Mononuclear cell (primary cell): ENCODE measurements around the gene MAP3K5. TPM values are rescaled to one million over a fixed set of nuclear protein-coding genes. Genes with fewer than 3 reads are reported as not detected.
"Not testable (repeated sequence)": the region's sequence is repeated elsewhere in the genome, so short reads cannot be mapped to it uniquely, and the experiment has no call there.

Source experiments
- H3K27me3 ChIP-seq: 2 replicates; pipeline ENCODE4 v1.6.0; 2011; ENCODE audit warnings: low read length, control low read depth; ENCODE audit not compliant: insufficient read depth
- H3K4me1 ChIP-seq: 2 replicates; pipeline ENCODE4 v1.5.1; 2011; ENCODE audit warnings: mild to moderate bottlenecking, low read length, control low read depth; ENCODE audit not compliant: insufficient read depth
- H3K4me3 ChIP-seq: 2 replicates; pipeline ENCODE4 v1.5.1; 2011; ENCODE audit warnings: mild to moderate bottlenecking, low read length, moderate library complexity
- H3K9me3 ChIP-seq: 2 replicates; pipeline ENCODE4 v1.5.1; 2011; ENCODE audit warnings: low read depth, mild to moderate bottlenecking, control low read depth, low read length
- total RNA-seq: library from RNA; depleted of rRNA; stranded (reverse); fragments of >200 nt; gene quantifications from one replicate; pipeline ENCODE4 v1.2.3, GENCODE V29; 2012

The MAP3K5 gene
- total RNA-seq, 1 donor = 27.8 TPM

DNA sequence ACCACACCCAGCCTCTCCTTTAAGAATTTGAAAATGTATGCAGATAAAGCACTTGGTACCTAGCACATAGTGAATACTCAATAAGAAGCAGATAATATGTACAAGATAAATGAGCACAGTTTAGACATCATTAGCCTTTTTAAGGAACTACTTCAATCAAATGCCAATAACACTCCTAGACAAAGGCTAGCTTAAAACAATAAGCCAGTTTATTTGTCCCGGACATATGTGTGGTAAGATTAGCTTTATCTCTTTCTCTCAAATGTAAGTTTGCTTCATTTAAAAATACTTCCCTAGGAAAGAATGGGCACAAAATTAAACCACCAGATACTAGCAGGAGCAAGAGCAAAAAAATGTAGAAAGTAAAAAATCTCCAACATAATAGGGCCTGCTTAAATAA, 73.8 kb downstream of the MAP3K5 start:
- Histone ChIP-seq H3K9me3 (no peaks in the 10 kb centered on the region), H3K27me3 (no peaks in the 10 kb centered on the region), H3K4me1 (peaks cover 30% of the 10 kb centered on the region), H3K4me3 (no peak overlapping the region)

DNA sequence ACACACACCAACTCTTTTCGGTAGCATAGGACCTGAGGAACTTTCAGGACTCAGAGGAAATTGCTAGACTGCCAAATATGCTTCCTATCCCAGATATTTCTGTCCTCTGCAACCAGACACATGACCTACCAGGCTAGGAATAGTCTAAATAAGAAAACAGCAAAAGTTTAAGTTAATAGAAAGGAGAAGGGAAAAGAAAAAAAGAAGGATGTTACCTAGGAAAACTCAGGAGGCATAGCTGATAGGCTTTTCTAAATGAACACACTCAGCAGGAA, 74.6 kb downstream of the MAP3K5 start:
- Histone ChIP-seq H3K4me3 (no peak overlapping the region), H3K4me1 (peaks cover 30% of the 10 kb centered on the region)

GRCh38 chr6:136716917-136717715, 75.2 kb downstream of the MAP3K5 start:
- H3K4me1 ChIP-seq = peaks cover 30% of the 10 kb centered on the region
- no peaks in the 10 kb centered on the region for H3K27me3 ChIP-seq
- H3K4me3 ChIP-seq = no peak overlapping the region
- no peaks in the 10 kb centered on the region for H3K9me3 ChIP-seq

More for the DNA sequence above, 74.6 kb downstream of the MAP3K5 start:
- Histone ChIP-seq H3K27me3 (no peaks in the 10 kb centered on the region), H3K9me3 (no peaks in the 10 kb centered on the region)

DNA sequence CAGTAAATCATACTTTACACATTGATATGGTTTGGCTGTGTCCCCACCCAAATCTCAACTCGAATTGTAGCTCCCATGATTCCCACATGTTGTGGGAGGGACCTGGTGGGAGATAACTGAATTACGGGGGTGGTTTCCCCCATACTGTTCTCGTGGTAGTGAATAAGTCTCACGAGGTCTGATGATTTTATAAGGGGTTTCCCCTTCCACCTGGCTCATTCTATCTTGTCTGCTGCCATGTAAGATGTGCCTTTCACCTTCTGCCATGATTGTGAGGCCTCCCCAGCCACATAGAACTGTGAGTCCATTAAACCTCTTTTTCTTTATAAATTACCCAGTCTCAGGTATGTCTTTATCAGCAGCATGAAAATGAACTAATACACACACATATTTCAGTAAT, 79.6 kb downstream of the MAP3K5 start:
- not testable (repeated sequence) for H3K4me3 ChIP-seq, H3K27me3 ChIP-seq, H3K4me1 ChIP-seq, H3K9me3 ChIP-seq

- Histone ChIP-seq H3K27me3 (no peaks in the 10 kb centered on the region), H3K4me3 (no peak overlapping the region), H3K9me3 (no peaks in the 10 kb centered on the region), H3K4me1 (peaks cover 3% of the 10 kb centered on the region)
Measured at GRCh38 chr6:136711644-136712043, 80.6 kb downstream of the MAP3K5 start.

DNA sequence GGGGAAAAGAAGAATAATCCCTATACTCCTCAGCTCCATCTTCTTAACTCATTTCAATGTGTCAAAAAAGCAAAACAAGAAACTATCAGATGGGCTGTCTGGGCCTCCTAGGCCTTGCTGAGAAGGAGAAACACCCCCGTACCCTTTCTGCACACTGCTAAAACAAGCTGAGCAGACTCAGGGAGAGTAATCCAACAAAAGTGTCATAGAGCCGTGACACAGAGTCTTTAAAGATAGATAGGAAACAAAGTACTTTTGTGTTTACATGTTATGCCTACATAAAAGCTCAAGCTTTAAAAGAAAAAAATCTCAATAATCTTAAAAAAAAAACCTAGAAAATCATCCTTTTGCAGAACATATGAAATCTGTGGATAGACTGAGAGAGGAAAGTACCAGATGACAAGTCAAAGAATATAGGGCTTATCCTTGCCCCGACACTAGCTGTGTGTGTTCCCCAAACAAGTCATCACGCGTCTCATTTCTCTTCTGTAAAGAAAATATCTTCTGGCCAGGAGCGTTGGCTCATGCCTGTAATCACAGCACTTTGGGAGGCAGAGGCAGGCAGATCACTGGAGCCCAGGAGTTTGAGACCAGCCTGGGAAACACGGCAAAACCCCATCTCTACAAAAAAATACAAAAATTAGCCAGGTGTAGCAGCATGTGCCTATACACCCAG, 81.3 kb downstream of the MAP3K5 start:
- no peaks in the 10 kb centered on the region for H3K27me3 ChIP-seq
- H3K9me3 ChIP-seq = no peaks in the 10 kb centered on the region
- H3K4me1 ChIP-seq = no peaks in the 10 kb centered on the region
- H3K4me3 ChIP-seq = no peak overlapping the region

GRCh38 chr6:136709429-136709828, 82.8 kb downstream of the MAP3K5 start:
- Histone ChIP-seq H3K4me3 (no peak overlapping the region), H3K4me1 (no peaks in the 10 kb centered on the region)

DNA sequence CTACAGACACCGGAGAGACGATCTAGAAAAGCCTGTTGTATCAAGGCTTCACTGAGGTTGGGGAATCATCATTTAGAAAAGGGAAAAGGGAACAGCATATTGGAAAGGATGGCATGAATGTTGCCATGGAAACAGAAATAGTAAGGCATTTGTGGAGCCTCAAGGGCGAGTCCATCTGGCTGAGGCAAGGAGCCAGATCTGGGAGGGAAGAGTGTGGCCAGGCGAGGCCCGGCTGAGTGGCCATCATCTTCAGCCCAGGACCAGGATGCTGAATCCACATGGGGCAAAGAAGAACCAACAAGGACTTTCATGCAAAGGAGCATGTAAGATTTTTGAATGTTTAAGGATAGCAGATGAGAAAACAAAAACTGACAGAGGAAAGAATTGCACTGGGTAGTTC, 85.8 kb downstream of the MAP3K5 start:
- Histone ChIP-seq H3K27me3 (no peaks in the 10 kb centered on the region), H3K4me3 (no peak overlapping the region)

More at GRCh38 chr6:136709429-136709828, 82.8 kb downstream of the MAP3K5 start:
- no peaks in the 10 kb centered on the region for H3K9me3 ChIP-seq
- no peaks in the 10 kb centered on the region for H3K27me3 ChIP-seq

GRCh38 chr6:136703331-136703865, 88.9 kb downstream of the MAP3K5 start:
- no peaks in the 10 kb centered on the region for H3K9me3 ChIP-seq
- H3K4me3 ChIP-seq = no peak overlapping the region
- peaks cover 5% of the 10 kb centered on the region for H3K4me1 ChIP-seq
- no peaks in the 10 kb centered on the region for H3K27me3 ChIP-seq

More for the DNA sequence above, 85.8 kb downstream of the MAP3K5 start:
- H3K9me3 ChIP-seq = no peaks in the 10 kb centered on the region
- peaks cover 5% of the 10 kb centered on the region for H3K4me1 ChIP-seq

- no peaks in the 10 kb centered on the region for H3K27me3 ChIP-seq
- H3K9me3 ChIP-seq = no peaks in the 10 kb centered on the region
- H3K4me1 ChIP-seq = peaks cover 5% of the 10 kb centered on the region
- no peak overlapping the region for H3K4me3 ChIP-seq
Measured at GRCh38 chr6:136701045-136701444, 91.2 kb downstream of the MAP3K5 start.

DNA sequence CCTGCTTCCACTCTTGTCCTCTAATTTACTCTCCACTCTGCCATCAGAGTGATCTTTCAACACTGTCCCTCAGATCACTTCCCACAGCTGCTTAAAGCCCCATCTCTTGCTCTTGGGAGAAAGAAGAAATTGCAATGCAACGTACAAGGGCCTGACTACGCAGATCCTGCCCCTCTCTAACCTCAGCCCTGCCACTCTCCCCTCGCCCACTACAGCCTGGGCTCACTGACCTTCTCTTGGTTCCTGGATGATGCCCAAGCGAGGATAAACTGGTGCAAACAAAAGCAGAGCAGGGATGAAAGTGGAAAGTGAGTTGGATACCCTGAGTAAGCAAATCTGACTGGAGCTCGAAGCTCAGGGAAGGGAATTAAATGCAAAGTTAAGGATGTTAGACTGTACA, 92.9 kb downstream of the MAP3K5 start:
- H3K4me1 ChIP-seq = peaks cover 5% of the 10 kb centered on the region
- no peaks in the 10 kb centered on the region for H3K9me3 ChIP-seq
- H3K27me3 ChIP-seq = no peaks in the 10 kb centered on the region
- H3K4me3 ChIP-seq = no peak overlapping the region

GRCh38 chr6:136696783-136697364, 95.4 kb downstream of the MAP3K5 start:
- no peak overlapping the region for H3K4me3 ChIP-seq
- no peaks in the 10 kb centered on the region for H3K27me3 ChIP-seq
- no peaks in the 10 kb centered on the region for H3K9me3 ChIP-seq
- no peaks in the 10 kb centered on the region for H3K4me1 ChIP-seq

- Histone ChIP-seq H3K4me1 (no peaks in the 10 kb centered on the region), H3K4me3 (no peak overlapping the region), H3K27me3 (no peaks in the 10 kb centered on the region), H3K9me3 (no peaks in the 10 kb centered on the region)
Measured at GRCh38 chr6:136696238-136696637, 96.0 kb downstream of the MAP3K5 start.

- no peaks in the 10 kb centered on the region for H3K4me1 ChIP-seq
- H3K4me3 ChIP-seq = no peak overlapping the region
- H3K9me3 ChIP-seq = no peaks in the 10 kb centered on the region
- H3K27me3 ChIP-seq = no peaks in the 10 kb centered on the region
Measured at GRCh38 chr6:136695412-136695811, 96.9 kb downstream of the MAP3K5 start.

DNA sequence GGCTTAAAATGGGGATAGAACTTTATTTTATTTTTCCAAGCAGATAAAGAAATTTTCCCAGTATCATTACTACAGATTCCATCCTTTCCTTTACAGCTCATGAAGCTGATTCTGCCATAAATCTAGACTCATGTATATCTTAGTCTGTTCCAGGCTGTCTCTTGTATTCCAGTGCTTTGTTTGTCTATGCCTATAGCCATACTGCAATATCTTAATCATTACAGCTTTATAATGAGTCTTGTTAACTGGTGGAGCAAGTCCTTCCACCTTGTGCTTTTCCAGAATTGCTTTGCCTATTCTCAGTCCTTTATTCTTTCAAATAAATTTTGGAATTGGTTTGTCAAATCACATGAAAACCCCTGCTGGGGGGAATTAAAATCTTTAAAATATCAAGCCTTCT, 99.2 kb downstream of the MAP3K5 start:
- Histone ChIP-seq H3K4me3 (no peak overlapping the region), H3K4me1 (no peaks in the 10 kb centered on the region), H3K27me3 (no peaks in the 10 kb centered on the region), H3K9me3 (no peaks in the 10 kb centered on the region)
